Activated CD4-positive, alpha-beta T cell treated with anti-CD3 and anti-CD28 coated beads, Interleukin-10, Interleukin-2, amounts not matched to agents 100 ng/mL and 50 ng/mL, durations not matched to agents 16 hours and 8 hours (primary cell): ENCODE measurements around the gene HECW1.
"Not testable (repeated sequence)": the region's sequence is repeated elsewhere in the genome, so short reads cannot be mapped to it uniquely, and the experiment has no call there.

Experiments
- DNase-seq: peaks from one replicate; pipeline ENCODE4 v3.0.0-alpha.2; 2020

Gene HECW1

GRCh38 chr7:43314379-43315158 is 202.1 kb downstream of the HECW1 start:
- peak; percentile 84 for DNase-seq

- no peak for DNase-seq
These were observed 204.6 kb downstream of the HECW1 start for GRCh38 chr7:43317075-43317474.

DNA sequence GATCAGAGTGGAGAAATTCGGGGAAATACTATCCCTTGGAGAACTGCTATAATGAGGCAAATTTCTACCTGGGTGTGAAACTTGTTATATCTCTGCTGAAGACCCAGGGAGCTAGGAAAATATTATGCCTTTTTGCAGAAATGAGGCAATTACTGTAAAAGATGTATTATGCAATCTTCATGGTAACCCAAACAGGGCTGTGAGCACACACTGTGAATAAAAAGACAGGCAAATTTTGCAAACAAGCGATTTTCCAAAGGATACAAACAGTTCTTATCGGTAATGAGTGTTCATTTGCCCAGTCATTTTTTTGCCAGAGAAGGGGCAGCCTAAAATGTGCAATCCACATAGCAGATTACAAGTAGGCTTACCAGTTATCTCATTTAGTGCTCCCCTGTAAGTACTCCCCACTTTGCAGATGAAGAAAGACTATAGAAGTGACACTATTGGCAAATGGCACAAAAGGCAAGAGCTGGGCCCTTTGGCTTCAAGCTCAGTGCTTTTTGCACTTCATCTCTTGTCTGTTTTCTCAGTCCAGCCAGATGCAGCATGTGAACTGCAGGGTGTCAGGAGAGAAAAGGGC is 205.8 kb downstream of the HECW1 start:
- no peak for DNase-seq

DNA sequence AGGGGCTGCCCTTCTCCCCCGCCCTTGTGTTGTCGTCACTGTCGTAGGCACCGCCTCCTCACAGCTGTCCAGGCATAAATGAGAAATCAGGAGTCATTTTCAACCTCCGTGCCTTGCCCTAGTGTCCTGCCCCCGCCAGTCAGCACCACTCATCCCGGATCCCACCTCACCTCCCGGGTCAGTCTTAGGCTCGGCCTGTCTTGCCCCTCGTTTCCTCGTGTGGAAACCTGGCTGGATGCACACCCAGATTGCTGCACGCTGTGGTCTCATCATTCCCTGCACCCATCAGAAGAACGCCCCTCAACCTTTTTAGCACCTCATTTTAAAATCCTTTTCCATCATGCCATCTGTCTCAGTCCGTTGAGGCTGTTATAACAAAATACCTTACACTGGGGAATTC is 213.1 kb downstream of the HECW1 start:
- DNase-seq, result no peak

DNA sequence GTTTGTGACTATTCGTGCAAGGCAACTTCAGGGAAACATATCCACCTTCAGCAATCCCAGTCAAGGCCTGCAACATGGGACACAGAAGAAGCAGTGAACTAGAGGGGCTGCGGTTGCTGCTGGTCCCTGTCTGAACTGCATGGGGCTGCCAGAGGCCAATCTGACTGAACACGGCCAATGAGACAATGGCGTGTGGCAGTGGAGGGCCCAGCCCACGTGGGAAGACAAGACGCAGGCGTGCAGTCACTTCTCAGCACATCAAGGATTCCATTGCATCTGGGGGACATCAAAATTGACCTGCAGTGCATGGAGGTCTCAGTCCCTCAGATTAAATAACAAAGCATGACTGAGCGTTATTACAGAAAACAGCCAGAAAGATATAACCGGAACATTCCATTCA is 215.9 kb downstream of the HECW1 start:
- no peak for DNase-seq

DNA sequence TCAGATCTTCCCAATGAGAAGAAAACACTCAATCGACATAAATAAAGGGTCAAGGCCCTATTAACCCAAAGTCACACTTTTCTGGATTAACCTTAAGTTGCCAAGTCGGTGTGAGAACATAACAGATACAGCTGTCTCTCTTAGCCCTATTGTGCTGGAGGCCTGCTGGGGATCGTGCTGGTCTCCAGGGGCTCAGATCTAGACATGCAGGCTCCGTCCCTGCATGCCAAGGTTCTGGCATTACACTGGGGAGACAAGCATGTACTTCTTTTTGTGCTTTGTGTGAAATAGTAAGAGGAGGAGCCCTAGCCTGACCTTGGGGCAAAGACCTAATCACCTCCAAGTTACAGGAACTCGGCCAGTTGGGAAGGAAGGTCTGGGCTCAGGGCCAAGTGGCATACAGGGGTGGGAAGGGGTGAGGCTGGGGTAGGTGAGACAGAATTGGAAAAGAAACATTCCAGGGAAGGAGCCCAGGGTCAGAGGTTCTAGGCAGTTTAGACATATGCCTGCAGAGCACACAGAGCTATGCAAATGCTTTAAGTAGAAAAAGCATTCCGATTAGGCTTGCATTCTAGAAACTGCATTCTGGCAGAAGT is 216.4 kb downstream of the HECW1 start:
- no peak for DNase-seq

GRCh38 chr7:43332193-43332796 is 219.8 kb downstream of the HECW1 start:
- DNase-seq, result no peak

DNA sequence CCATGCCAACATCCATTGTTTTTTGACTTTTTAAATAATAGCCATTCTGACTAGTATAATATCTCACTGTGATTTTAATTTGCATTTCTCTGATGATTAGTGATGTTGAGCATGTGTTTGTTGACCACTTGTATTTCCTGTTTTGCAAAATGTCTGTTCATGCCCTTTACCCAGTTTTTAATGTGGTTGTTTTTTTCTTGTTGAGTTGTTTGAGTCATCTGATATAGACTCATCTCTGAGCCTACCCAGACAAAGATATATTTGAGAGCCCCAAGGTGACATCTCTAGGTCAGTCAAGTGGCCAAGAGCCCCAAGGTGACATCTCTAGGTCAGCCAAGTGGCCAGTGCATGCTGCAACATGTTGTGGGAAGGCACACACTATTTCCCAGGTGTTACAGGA is 224.7 kb downstream of the HECW1 start:
- DNase-seq, result no peak

DNA sequence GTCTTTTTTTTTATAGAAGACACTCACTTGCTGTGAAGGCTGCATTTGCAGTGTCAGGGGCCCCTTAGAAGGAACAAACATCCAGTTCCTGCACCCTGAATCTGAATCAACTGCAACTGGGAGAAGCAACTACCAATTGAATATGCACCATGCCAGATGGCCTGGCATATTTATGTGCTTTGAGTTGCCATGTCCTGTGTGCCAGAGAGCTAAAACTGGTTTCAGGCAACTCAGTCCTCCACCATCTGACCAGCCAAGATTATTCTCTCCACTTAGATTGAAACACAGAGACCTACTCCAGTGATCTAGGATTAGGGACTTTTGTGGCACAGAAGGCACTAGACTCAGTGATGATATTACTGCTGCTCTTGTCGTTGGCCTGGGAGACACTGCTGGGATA is 225.4 kb downstream of the HECW1 start:
- no peak for DNase-seq

DNA sequence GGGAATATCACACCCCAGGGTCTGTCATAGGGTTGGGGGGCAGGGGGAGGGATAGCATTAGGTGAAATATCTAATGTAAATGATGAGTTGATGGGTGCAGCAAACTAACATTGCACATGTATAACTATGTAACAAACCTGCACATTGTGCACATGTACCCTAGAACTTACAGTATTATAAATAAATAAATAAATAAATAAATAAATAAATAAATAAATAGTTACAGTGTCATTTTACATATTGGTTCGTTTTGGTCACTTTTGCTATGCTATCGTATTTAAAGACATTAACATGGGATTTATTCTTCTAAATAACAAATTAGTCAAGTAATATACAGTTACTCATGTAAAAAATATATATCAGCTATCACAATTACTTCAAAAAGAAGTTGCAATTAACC is 228.7 kb downstream of the HECW1 start:
- DNase-seq, result no peak

- DNase-seq, result not testable (repeated sequence)
These were observed 231.0 kb downstream of the HECW1 start for GRCh38 chr7:43343417-43343816.

- DNase-seq, result not testable (repeated sequence)
These were observed 233.2 kb downstream of the HECW1 start for GRCh38 chr7:43345696-43346095.

DNA sequence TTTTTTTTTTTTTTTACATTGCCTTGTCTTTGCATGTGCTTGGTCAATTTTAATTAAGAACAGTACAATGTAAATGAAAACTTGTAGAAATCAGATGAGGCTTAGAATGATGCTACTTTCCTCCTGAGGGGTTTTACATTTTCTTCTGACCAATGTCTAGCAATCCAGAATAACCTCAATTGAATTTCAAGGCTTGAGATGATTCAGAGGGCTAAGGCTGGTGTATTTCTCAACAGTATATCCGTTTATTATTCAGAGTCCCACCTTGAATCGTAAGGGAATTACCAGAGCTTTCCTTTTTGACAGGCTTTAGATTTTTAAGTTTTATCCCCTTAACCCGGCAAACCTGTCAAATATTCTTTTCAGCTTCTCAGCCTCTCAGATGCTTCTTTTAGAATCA is 239.2 kb downstream of the HECW1 start:
- DNase-seq, result no peak

- no peak for DNase-seq
These were observed 241.5 kb downstream of the HECW1 start for GRCh38 chr7:43353902-43354301.

GRCh38 chr7:43362652-43363034 is 250.2 kb downstream of the HECW1 start:
- DNase-seq, result no peak

GRCh38 chr7:43363035-43363791 is 250.8 kb downstream of the HECW1 start:
- DNase-seq, result no peak

DNA sequence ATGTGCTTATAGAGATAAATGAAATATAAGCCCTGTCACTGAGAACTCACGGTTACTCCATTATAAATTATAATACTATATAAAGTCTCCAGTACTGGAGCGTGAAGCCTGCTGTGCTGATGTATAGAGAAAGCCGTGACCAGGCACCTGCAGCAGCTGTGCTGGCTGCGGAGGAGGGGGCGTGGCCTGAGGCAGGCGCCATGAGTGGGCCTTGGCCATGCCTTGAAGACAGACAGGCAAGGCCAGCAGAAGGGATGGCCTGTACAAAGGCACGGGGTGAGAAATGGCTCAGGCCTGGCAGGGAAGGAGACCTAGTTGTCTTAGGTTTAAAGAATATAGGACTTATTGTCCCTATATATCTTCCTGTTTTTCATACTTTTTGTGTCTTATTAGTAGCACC is 251.9 kb downstream of the HECW1 start:
- no peak for DNase-seq

DNA sequence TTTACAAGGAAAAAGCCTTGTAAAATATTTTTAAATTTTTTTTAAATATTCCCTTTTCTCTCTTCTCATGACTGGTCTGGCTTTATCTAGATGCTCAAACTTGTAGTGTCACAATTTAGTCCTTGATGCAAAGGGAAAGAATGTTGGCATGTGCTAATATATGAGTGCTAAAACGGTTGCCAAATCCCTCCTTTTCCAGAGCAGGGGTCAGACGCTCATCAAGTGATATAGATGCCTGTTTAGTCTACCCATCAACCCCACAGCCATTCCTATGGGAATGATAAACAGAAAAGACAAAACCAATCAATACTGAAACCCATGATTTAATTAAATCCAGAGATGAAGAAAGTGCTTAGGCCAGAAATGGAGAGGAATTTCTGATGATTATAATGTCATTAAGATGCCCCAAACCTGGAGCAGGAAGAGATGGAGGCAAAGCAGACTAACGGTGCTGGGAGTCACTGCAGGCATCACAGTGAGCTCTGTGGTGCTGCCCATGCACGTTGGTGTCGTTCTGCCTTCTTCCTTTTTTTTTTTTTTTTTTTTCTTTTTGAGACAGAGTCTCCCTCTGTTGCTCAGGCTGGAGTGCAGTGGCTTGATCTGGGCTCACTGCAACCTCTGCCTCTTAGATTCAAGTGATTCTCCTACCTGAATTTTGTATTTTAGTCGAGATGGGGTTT is 260.4 kb downstream of the HECW1 start:
- DNase-seq, result no peak

- DNase-seq, result no peak
These were observed 264.9 kb downstream of the HECW1 start for GRCh38 chr7:43377196-43377960.

DNA sequence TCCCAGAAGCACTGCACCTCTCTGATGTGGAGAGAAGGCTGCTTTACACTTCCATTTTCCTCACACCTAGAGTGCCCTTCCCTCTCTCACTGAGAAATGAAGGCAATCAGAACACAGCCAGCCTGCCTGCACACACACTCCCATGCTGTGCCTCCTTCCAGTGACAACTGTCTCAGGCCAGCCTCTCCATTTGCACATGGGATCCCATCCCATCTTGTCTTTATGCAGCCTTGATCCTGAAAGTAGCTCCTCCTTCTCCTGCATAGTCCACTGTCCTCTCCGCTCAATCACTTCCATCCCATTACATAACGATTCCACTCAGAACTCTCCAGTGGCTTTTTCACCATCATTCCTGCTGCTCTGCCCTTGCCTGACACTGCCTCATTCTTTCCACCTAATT is 266.8 kb downstream of the HECW1 start:
- DNase-seq, result no peak

GRCh38 chr7:43384616-43385308 is 272.3 kb downstream of the HECW1 start:
- no peak for DNase-seq
